GM12875 (cell line): Measurements from ENCODE around the gene TCF3.

Experiments used
- H3K4me3 ChIP-seq: one replicate; pipeline ENCODE4 v1.5.1; 2011; ENCODE audit warnings: low read depth, low read length, control low read depth
- TF ChIP-seq, protein P1 (sequence below): IDR thresholded peaks from 2 replicates; pipeline ENCODE4 v1.5.1; 2011; ENCODE audit warnings: low read depth, mild to moderate bottlenecking, control low read depth, inconsistent platforms, low read length, moderate library complexity, borderline replicate concordance; ENCODE audit not compliant: insufficient read depth

TCF3 gene

DNA sequence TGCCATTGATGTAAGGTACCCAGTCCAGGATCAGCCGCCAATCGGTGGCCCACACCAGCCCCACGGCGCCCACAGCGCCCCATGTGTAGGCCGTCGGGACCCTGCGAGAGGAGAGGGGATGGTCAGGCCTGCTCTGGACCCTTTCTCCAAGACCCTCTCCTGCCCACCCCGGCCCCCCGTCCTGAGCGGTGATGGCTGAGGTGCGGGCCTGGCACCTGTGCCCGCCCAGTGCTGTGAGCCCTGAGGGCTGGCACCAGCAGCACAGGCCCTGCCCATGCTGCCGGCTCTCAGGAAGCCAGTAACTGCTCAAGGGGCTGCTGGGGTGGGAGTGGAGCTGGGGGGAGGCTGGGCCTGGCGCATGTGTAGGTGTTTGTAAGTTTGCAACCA lies 53.0 kb downstream of the TCF3 start:
- TF ChIP-seq, protein P1, sequence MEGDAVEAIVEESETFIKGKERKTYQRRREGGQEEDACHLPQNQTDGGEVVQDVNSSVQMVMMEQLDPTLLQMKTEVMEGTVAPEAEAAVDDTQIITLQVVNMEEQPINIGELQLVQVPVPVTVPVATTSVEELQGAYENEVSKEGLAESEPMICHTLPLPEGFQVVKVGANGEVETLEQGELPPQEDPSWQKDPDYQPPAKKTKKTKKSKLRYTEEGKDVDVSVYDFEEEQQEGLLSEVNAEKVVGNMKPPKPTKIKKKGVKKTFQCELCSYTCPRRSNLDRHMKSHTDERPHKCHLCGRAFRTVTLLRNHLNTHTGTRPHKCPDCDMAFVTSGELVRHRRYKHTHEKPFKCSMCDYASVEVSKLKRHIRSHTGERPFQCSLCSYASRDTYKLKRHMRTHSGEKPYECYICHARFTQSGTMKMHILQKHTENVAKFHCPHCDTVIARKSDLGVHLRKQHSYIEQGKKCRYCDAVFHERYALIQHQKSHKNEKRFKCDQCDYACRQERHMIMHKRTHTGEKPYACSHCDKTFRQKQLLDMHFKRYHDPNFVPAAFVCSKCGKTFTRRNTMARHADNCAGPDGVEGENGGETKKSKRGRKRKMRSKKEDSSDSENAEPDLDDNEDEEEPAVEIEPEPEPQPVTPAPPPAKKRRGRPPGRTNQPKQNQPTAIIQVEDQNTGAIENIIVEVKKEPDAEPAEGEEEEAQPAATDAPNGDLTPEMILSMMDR: no peak
- H3K4me3 ChIP-seq: no peak overlapping the region

- no peak overlapping the region for H3K4me3 ChIP-seq
- TF ChIP-seq, protein P1: no peak
Measured at GRCh38 chr19:1598777-1599459, 53.5 kb downstream of the TCF3 start.

DNA sequence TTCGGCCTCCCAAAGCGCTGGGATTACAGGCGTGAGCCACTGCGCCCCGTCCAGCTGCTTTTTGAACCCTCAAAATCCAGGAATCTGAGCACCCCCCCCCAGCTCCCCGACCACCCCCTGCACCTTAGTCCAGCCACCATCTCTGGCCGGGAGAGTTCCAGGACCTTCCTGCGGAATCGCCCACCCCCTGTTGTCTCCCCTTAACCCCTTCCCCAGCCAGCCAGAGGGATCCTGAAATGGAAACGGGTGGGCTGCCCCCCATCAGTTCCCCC lies 59.0 kb downstream of the TCF3 start:
- H3K4me3 ChIP-seq: no peak overlapping the region
- TF ChIP-seq, protein P1: no peak

GRCh38 chr19:1592755-1593500 lies 59.5 kb downstream of the TCF3 start, which contains the start of gene MBD3:
Gene MBD3, minus strand, starts transcription at chr19:1592865. Its CDS starts 234 bp downstream, at chr19:1592631.
- TF ChIP-seq, protein P1: no peak
- H3K4me3 ChIP-seq: peak within 1 kb of the TSS; percentile 89

DNA sequence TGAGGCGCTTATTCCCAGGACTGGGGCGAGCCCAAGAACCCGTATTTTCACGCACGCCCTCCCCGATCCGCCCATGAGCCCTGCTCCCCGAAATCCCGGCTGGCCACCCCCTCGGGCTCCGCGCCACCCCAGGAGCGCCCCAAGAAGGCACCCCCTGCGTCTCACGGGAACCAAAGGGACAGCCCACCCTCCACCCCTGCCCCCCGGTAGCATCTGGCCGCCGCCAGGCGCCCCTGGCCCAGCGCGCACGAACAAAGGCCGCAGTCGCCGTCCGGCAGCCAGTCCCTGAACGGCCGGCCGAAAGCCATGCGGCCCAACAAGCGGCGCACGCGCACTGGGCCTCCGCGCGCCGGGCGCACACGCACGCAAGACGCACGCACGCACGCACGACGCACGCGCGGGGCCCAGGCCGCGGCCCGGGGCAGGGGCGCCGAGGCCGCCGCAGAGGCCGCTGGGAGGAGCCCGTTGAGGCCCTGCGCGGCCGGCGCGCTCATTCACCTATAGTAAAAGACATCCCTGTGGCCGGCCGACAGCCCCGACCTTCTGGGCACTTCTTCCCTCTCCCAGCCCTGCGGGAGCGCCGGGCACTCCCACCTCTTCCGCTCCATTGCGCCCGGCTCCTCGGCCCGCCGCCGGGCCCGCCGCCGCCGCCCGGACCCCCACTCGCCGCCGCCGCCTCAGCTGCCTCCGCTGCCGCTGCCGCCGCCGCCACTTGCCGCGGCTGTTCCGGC lies 60.2 kb downstream of the TCF3 start:
- peak overlapping the region; percentile 89 for H3K4me3 ChIP-seq
- TF ChIP-seq, protein P1: no peak

- TF ChIP-seq, protein P1: no peak
Measured at GRCh38 chr19:1591421-1592023, 60.9 kb downstream of the TCF3 start.

More at GRCh38 chr19:1591421-1592023, 60.9 kb downstream of the TCF3 start:
- peak overlapping the region; percentile 89 for H3K4me3 ChIP-seq
